GM18520 (cell line): ENCODE results near the gene TTC39C.
A peak's percentile ranks its signal among the peaks of the same experiment; 100 is the strongest.

Experiments used
- ATAC-seq: cut with Tn5 transposase; IDR thresholded peaks from one replicate; pipeline ENCODE4 v1.9.1; 2021; ENCODE audit not compliant: unreplicated experiment

The TTC39C gene

GRCh38 chr18:24076950-24077349 lies 62.4 kb downstream of the TTC39C start:
- no peak for ATAC-seq

- no peak for ATAC-seq
Observed at GRCh38 chr18:24078391-24078790, 63.8 kb downstream of the TTC39C start.

GRCh38 chr18:24080861-24081260 lies 66.3 kb downstream of the TTC39C start:
- no peak for ATAC-seq

GRCh38 chr18:24083550-24083949 lies 69.0 kb downstream of the TTC39C start:
- ATAC-seq: no peak

GRCh38 chr18:24086082-24086481 lies 71.5 kb downstream of the TTC39C start:
- ATAC-seq: no peak

GRCh38 chr18:24089076-24089475 lies 74.5 kb downstream of the TTC39C start:
- no peak for ATAC-seq

- ATAC-seq: no peak
Observed at GRCh38 chr18:24089515-24090337, 75.2 kb downstream of the TTC39C start.

- no peak for ATAC-seq
Observed at GRCh38 chr18:24090876-24091275, 76.3 kb downstream of the TTC39C start.

- ATAC-seq: no peak
Observed at GRCh38 chr18:24094561-24094960, 80.0 kb downstream of the TTC39C start.

- no peak for ATAC-seq
Observed at GRCh38 chr18:24095976-24096375, 81.4 kb downstream of the TTC39C start.

- no peak for ATAC-seq
Observed at GRCh38 chr18:24103320-24104021, 88.9 kb downstream of the TTC39C start.

GRCh38 chr18:24104486-24104885 lies 89.9 kb downstream of the TTC39C start:
- no peak for ATAC-seq

GRCh38 chr18:24108641-24109040 lies 94.1 kb downstream of the TTC39C start:
- ATAC-seq: no peak

- no peak for ATAC-seq
Observed at GRCh38 chr18:24111936-24112335, 97.4 kb downstream of the TTC39C start.

GRCh38 chr18:24112464-24112863 lies 97.9 kb downstream of the TTC39C start:
- ATAC-seq: no peak

GRCh38 chr18:24112874-24113615 lies 98.5 kb downstream of the TTC39C start:
- no peak for ATAC-seq

GRCh38 chr18:24114924-24115549 lies 100.5 kb downstream of the TTC39C start:
- ATAC-seq: no peak

- no peak for ATAC-seq
Observed at GRCh38 chr18:24115628-24116027, 101.1 kb downstream of the TTC39C start.

GRCh38 chr18:24118750-24119577 lies 104.4 kb downstream of the TTC39C start:
- peak; percentile 65 for ATAC-seq

- ATAC-seq: no peak
Observed at GRCh38 chr18:24120676-24121075, 106.1 kb downstream of the TTC39C start.
